Sigmoid colon (tissue), 7 donors: ENCODE results near the gene CCKAR. TPM values are rescaled to one million over a fixed set of nuclear protein-coding genes. Genes with fewer than 3 reads are reported as not detected.

ENCODE experiments used
- DNase-seq: peaks from one replicate; pipeline ENCODE4 v3.0.0-alpha.2; 2019
- H3K27ac ChIP-seq, 4 donors: fragments of 200-600 bp; sonication (generic); one replicate each; pipeline ENCODE4 v1.5.1; 2016 to 2019; ENCODE audit warnings: mild to moderate bottlenecking in 1 of 4
- H3K27me3 ChIP-seq, 3 donors: fragments of 200-600 bp; sonication (generic); one replicate each; pipeline ENCODE4 v1.5.1; 2019; ENCODE audit warnings: mild to moderate bottlenecking in 1 of 3
- H3K36me3 ChIP-seq, 4 donors: fragments of 200-600 bp; sonication (generic); one replicate each; pipeline ENCODE4 v1.5.1; 2016 to 2019
- H3K4me1 ChIP-seq, 4 donors: fragments of 200-600 bp; sonication (generic); one replicate each; pipeline ENCODE4 v1.5.1; 2017 to 2019
- H3K4me3 ChIP-seq, 4 donors: fragments of 200-600 bp; sonication (generic); one replicate each; pipeline ENCODE4 v1.5.1; 2017 to 2019; ENCODE audit warnings: mild to moderate bottlenecking in 2 of 4, moderate library complexity in 1 of 4
- H3K9me3 ChIP-seq, 4 donors: fragments of 200-600 bp in 3 of 4; sonication (generic) in 3 of 4; one replicate each; pipeline versions ENCODE4 v1.5.1 to v1.6.1; 2013 to 2019
- EP300 ChIP-seq, 4 donors: sonication (generic); formaldehyde crosslinking; IDR thresholded peaks; one replicate each; pipeline ENCODE4 v1.6.1; 2017; ENCODE audit warnings: antibody characterized with exemption in 4 of 4
- POLR2A ChIP-seq, 2 donors: fragments of 450-650 bp; IDR thresholded peaks; one replicate each; pipeline ENCODE4 v1.6.1; 2016; ENCODE audit warnings: antibody characterized with exemption in 2 of 2, mild to moderate bottlenecking in 2 of 2, moderate library complexity in 2 of 2
- POLR2AphosphoS5 ChIP-seq, 4 donors: sonication (generic); formaldehyde crosslinking; IDR thresholded peaks; one replicate each; pipeline ENCODE4 v1.6.1; 2017; ENCODE audit warnings: antibody characterized with exemption in 4 of 4
- WGBS, 2 donors: extraction: QIAGEN DNeasy Blood & Tissue Kit; methylation state at CpG; one replicate each; pipeline ENCODE4 v1.1.7; 2013; 5-methylcytosine and 5-hydroxymethylcytosine counted together
- intact Hi-C: fragments of 100-400 bp; cut with DNase I; formaldehyde crosslinking; loops from one replicate; pipeline ENCODE4 v1.15.1; 2023
- polyA plus RNA-seq, 3 donors: library from polyadenylated mRNA; stranded (reverse); fragments of 200-250 nt; gene quantifications; one replicate each; pipeline ENCODE4 v1.2.3, GENCODE V29; 2013
- total RNA-seq, 4 donors: library from RNA; depleted of rRNA; stranded (reverse); fragments of >200 nt; gene quantifications; one replicate each; pipeline ENCODE4 v1.1.0, GENCODE V29; 2016
- TF ChIP-seq, protein P1 (sequence below), 4 experiments: fragments of 450-650 bp in 3 of 4; fragments of 200-600 bp in 1 of 4; IDR thresholded peaks; one replicate each; pipeline ENCODE4 v1.5.1; 2016 to 2019; ENCODE audit warnings: antibody characterized with exemption in 4 of 4, mild to moderate bottlenecking in 3 of 4, moderate library complexity in 2 of 4
- donor health status: healthy with polysubstance abuse.
- donor health status: Bipolar disorder and iron deficiency.
- donor health status: healthy.

Gene CCKAR
- total and polyA plus RNA-seq, 7 donors = 0.60 TPM; not detected in 6

DNA sequence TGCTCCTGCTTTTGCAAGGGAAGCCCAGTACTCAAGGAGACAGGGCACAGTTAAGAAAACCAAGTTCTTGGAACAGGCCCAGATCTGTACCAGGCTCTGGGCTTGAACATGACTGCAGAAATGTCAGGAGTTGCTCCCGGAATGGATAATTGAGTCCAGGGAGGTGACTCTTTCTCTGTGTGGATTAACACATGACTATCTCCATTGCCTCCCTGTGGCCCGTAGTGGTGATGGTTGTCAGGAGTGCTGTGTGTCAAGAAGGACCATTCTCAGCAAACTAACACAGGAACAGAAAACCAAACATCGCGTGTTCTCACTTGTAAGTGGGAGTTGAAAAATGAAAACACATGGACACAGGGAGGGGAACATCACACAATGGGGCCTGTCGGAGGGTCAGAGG lies 39.9 kb downstream of the CCKAR start:
- Histone ChIP-seq H3K36me3 (no peaks in the 10 kb centered on the region), H3K4me1 (peaks cover 0 to 20% (median 11%) of the 10 kb centered on the region in 4 donors), H3K27me3 (no peaks in the 10 kb centered on the region), H3K9me3 (peaks cover 0 to 4% (median 0%) of the 10 kb centered on the region in 4 donors), H3K27ac (no peak overlapping the region), H3K4me3 (no peak overlapping the region)
- intact Hi-C loops = loop anchor here (10.0 kb wide), 1 partner anchor 134 kb away; the partner anchor contains the start of gene TBC1D19
- no peak for TF ChIP-seq POLR2A (IDR thresholded peaks at IDR 0.05)
- TF ChIP-seq EP300 (IDR thresholded peaks at IDR 0.05) = no peak
- TF ChIP-seq, protein P1, sequence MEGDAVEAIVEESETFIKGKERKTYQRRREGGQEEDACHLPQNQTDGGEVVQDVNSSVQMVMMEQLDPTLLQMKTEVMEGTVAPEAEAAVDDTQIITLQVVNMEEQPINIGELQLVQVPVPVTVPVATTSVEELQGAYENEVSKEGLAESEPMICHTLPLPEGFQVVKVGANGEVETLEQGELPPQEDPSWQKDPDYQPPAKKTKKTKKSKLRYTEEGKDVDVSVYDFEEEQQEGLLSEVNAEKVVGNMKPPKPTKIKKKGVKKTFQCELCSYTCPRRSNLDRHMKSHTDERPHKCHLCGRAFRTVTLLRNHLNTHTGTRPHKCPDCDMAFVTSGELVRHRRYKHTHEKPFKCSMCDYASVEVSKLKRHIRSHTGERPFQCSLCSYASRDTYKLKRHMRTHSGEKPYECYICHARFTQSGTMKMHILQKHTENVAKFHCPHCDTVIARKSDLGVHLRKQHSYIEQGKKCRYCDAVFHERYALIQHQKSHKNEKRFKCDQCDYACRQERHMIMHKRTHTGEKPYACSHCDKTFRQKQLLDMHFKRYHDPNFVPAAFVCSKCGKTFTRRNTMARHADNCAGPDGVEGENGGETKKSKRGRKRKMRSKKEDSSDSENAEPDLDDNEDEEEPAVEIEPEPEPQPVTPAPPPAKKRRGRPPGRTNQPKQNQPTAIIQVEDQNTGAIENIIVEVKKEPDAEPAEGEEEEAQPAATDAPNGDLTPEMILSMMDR (IDR thresholded peaks at IDR 0.05) = no peak
- TF ChIP-seq POLR2AphosphoS5 (IDR thresholded peaks at IDR 0.05) = no peak
- no peak for DNase-seq
- 90 to 92% methylated on average over 5 of the region's 5 CpGs for WGBS, 2 donors

DNA sequence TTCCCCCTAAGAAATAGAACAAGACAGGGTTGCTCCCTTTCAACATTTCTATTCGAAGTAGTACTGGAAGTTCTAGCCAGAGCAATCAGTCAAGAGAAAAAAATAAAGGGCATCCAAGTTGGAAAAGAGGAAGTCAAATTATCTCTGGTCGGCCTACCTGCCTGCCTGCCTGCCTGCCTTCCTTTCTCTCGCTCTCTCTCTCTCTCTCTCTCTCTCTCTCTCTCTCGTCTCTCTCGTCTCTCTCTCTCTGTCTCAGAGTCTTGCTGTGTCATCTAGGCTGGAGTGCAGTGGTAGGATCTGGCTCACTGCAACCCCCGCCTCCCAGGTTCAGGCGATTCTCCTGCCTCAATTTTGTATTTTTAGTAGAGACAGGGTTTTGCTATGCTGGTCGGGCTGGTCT lies 42.9 kb downstream of the CCKAR start:
- TF ChIP-seq EP300 (IDR thresholded peaks at IDR 0.05) (no peak), POLR2A (IDR thresholded peaks at IDR 0.05) (no peak), POLR2AphosphoS5 (IDR thresholded peaks at IDR 0.05) (no peak)
- TF ChIP-seq, protein P1 (IDR thresholded peaks at IDR 0.05) = no peak
- no peak for DNase-seq
- Histone ChIP-seq H3K9me3 (no peaks in the 10 kb centered on the region), H3K27ac (no peak overlapping the region), H3K27me3 (no peaks in the 10 kb centered on the region), H3K4me1 (peaks cover 0 to 11% (median 5%) of the 10 kb centered on the region in 4 donors), H3K36me3 (no peaks in the 10 kb centered on the region), H3K4me3 (no peak overlapping the region)
- intact Hi-C loops = no loop called here
- 64 to 90% methylated on average over 8 of the region's 8 CpGs for WGBS, 2 donors

DNA sequence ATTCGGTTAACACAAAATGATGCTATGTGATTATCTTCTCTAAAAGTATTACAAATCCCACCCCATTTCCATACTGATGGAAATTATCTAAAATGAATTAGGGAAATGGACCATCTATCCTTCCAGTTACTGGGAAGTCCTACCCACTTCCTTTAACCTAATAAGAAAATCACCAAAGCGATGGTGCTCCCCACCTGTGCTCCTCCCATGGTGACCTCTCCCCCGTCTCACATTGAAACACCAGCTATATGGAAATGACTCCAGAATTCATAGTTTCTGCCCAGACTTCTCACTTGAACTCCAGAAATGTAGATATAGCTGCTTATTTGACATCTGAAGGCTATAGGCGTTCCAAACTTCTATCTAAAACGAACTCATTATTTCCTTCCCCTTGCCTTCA lies 48.5 kb downstream of the CCKAR start:
- Histone ChIP-seq H3K27ac (no peak overlapping the region), H3K4me3 (no peak overlapping the region), H3K9me3 (no peaks in the 10 kb centered on the region), H3K4me1 (peaks cover 0 to 16% (median 11%) of the 10 kb centered on the region in 4 donors), H3K27me3 (no peaks in the 10 kb centered on the region), H3K36me3 (no peaks in the 10 kb centered on the region)
- intact Hi-C loops = no loop called here
- TF ChIP-seq, protein P1 (IDR thresholded peaks at IDR 0.05) = no peak
- TF ChIP-seq POLR2AphosphoS5 (IDR thresholded peaks at IDR 0.05) = no peak
- TF ChIP-seq EP300 (IDR thresholded peaks at IDR 0.05) = no peak
- TF ChIP-seq POLR2A (IDR thresholded peaks at IDR 0.05) = no peak
- DNase-seq = no peak
- WGBS, 2 donors = 94 to 97% methylated on average over 5 of the region's 5 CpGs

DNA sequence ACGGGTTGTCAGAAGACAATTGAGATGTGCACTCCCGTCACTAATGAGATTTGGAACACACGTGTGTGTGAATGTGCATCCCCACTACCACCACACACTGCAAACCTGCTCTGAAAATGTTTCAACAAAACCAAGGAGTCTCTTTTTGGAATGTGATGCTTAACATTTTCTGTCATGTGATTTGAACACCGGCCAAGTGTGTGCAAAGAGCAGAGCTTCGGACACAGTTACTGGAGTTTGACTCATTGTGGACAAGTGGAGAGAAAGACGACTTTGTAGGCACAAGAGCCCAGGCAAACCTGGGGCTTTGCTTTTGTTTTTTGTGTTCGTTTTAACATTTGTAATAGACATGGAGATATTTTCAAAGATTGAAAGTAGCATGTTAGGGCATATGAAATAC lies 49.2 kb downstream of the CCKAR start:
- 57 to 77% methylated on average over 7 of the region's 7 CpGs for WGBS, 2 donors
- Histone ChIP-seq H3K27me3 (no peaks in the 10 kb centered on the region), H3K4me3 (no peak overlapping the region), H3K4me1 (peaks cover 0 to 22% (median 13%) of the 10 kb centered on the region in 4 donors), H3K9me3 (no peaks in the 10 kb centered on the region), H3K36me3 (no peaks in the 10 kb centered on the region), H3K27ac (peak overlapping the region in 2 of 4 donors; percentile 37 to 42)
- no peak for DNase-seq
- TF ChIP-seq POLR2A (IDR thresholded peaks at IDR 0.05) (no peak), POLR2AphosphoS5 (IDR thresholded peaks at IDR 0.05) (peak in 2 of 4 donors; percentile 23 to 39)
- intact Hi-C loops = no loop called here

DNA sequence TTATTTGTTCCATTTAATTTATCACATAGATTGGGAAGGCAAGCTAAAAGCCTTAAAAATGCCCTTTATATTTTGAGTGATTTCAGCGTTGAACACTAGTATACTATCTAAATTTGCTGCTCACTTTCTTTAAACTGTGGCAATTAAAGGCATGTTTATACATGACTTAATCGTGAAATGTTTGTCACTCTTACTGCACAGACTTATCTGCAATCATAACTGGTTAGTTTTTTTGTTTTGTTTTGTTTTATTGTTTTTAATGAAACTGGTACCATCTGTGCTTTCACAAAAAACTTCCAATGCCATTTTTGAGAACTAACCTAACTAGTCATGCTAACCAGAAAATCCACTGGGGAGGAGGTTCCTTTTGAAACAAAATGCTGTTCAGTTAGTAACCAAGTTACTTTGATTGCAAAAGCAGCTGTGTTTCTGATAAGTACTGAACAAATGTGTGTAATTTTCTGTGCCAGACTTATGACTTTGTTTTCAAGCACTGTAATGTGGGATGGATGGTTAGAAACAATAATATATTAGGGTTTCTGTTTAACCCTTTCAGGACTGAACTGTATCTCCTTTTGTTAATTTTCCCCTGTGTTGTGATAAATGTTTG lies 56.1 kb downstream of the CCKAR start:
- H3K4me1 ChIP-seq = peaks cover 0 to 42% (median 27%) of the 10 kb centered on the region in 4 donors
- peak overlapping the region in 1 of 4 donors; percentile 9 for H3K27ac ChIP-seq
- intact Hi-C loops = no loop called here
- WGBS, 2 donors = 54 to 76% methylated on average over 2 of the region's 2 CpGs
- peaks cover 0 to 27% (median 7%) of the 10 kb centered on the region in 4 donors for H3K36me3 ChIP-seq
- no peaks in the 10 kb centered on the region for H3K9me3 ChIP-seq
- H3K27me3 ChIP-seq = no peaks in the 10 kb centered on the region
- H3K4me3 ChIP-seq = no peak overlapping the region
- TF ChIP-seq POLR2AphosphoS5 (IDR thresholded peaks at IDR 0.05) (no peak), EP300 (IDR thresholded peaks at IDR 0.05) (no peak)
- TF ChIP-seq, protein P1 (IDR thresholded peaks at IDR 0.05) = no peak
- DNase-seq = no peak
